ENCODE data around the gene SHROOM2. TPM values are rescaled to one million over a fixed set of nuclear protein-coding genes. Genes with fewer than 3 reads are reported as not detected.

Gene SHROOM2
- total and polyA plus RNA-seq, 2 of the 4 experiments (the other 2 are of a cell fraction), result 8.1 to 14.2 TPM

GRCh38 chrX:9862525-9862924, 76.3 kb downstream of the SHROOM2 start:
- no peak for DNase-seq
- no peak overlapping the region for H3K14ac ChIP-seq (replicated peaks; ENCODE audit: low read depth, low read length)
- no peaks in the 10 kb centered on the region for H3K27me3 ChIP-seq (ENCODE audit: control insufficient read depth, insufficient read depth, low read length)
- no peak overlapping the region for H3K4me2 ChIP-seq (ENCODE audit: low read depth, low read length)
- no peaks in the 10 kb centered on the region for H4K20me1 ChIP-seq (ENCODE audit: insufficient read depth, low read length)
- peaks cover 3% of the 10 kb centered on the region for H3K9me1 ChIP-seq (ENCODE audit: insufficient read depth, low read length)
- ATAC-seq (ENCODE audit: low read depth), result no peak
- no peak overlapping the region for H2BK15ac ChIP-seq (ENCODE audit: low read depth, low read length)
- no peaks in the 10 kb centered on the region; the same call in 1 of the 2 replicates for H3K9me3 ChIP-seq (ENCODE audit: control insufficient read depth, insufficient read depth, low read length)
- ChIA-PET CTCF (no interaction called here), POLR2A (ENCODE audit: unreplicated experiment) (no interaction called here)
- H3K27ac ChIP-seq (ENCODE audit: insufficient read depth, low read length), result no peak overlapping the region
- no peak overlapping the region for H3K4ac ChIP-seq (ENCODE audit: low read depth, low read length)
- H2BK5ac ChIP-seq (ENCODE audit: low read depth, low read length, poor library complexity, severe bottlenecking), result no peak overlapping the region
- no peak overlapping the region for H2AFZ ChIP-seq (replicated peaks; ENCODE audit: low read length, poor library complexity)
- H3K4me3 ChIP-seq (ENCODE audit: insufficient read depth, low read depth, low read length), result no peak overlapping the region
- H2AK5ac ChIP-seq (ENCODE audit: low read depth, low read length), result peak overlapping the region; percentile 37; the same call in 1 of the 2 replicates
- WGBS, 2 experiments (ENCODE audit: extremely low coverage in 2 of 2, insufficient read length in 1 of 2), result 80% methylated on average over 2 of the region's 11 CpGs; no CpG with 5 or more reads in 1 of the 2 experiments
- peaks cover 3% of the 10 kb centered on the region; the same call in 1 of the 2 replicates for H3K4me1 ChIP-seq (ENCODE audit: control insufficient read depth, insufficient read depth, low read length)
- TF ChIP-seq MAFK (IDR thresholded peaks at IDR 0.05; ENCODE audit: low read depth, low read length), result no peak
- TF ChIP-seq BHLHE40 (IDR thresholded peaks at IDR 0.05; ENCODE audit: low read depth, low read length), result no peak
- TF ChIP-seq RCOR1 (IDR thresholded peaks at IDR 0.05; ENCODE audit: insufficient replicate concordance, low read length), result no peak
- no peak for TF ChIP-seq MXI1 (IDR thresholded peaks at IDR 0.05; ENCODE audit: borderline replicate concordance, low read depth, low read length)
- in situ Hi-C loops (cut with MboI; ENCODE audit: low sequenced_read_pairs) (no loop called here), dilution Hi-C loops (cut with HindIII; ENCODE audit: low sequenced_read_pairs, unreplicated experiment) (no loop called here), intact Hi-C loops (cut with micrococcal nuclease) (no loop called here)
- H3K23ac ChIP-seq (ENCODE audit: low read depth, low read length), result no peak overlapping the region
- no peaks in the 10 kb centered on the region for H3K79me1 ChIP-seq (ENCODE audit: low read depth in 1 of 2, low read length in 2 of 2)
- no peak overlapping the region for H4K91ac ChIP-seq (ENCODE audit: insufficient read depth, low read depth, low read length)
- no peak overlapping the region for H3K9ac ChIP-seq (ENCODE audit: low read depth, low read length)
- no peak overlapping the region for H3K18ac ChIP-seq (ENCODE audit: low read depth, low read length)
- no peak overlapping the region for H2AK9ac ChIP-seq (replicated peaks; ENCODE audit: low read depth, low read length, poor library complexity)
- no peak overlapping the region; the same call in 1 of the 2 replicates for H2BK20ac ChIP-seq (ENCODE audit: low read depth, low read length)
- H2BK120ac ChIP-seq (ENCODE audit: low read depth, low read length), result no peak overlapping the region
- H4K8ac ChIP-seq (ENCODE audit: low read depth in 2 of 2, low read length in 2 of 2), result no peak overlapping the region
- no peak overlapping the region for H3K56ac ChIP-seq (ENCODE audit: extremely low read depth, insufficient read depth, low read length)
- BruUV-seq (replicated peaks), result no TSS peak
- no peak overlapping the region for H4K5ac ChIP-seq (ENCODE audit: low read depth, low read length)
- H3K36me3 ChIP-seq (ENCODE audit: control insufficient read depth, insufficient read depth, low read length), result no peaks in the 10 kb centered on the region
